Measurements from ENCODE around the gene TMEM132C.

DNA sequence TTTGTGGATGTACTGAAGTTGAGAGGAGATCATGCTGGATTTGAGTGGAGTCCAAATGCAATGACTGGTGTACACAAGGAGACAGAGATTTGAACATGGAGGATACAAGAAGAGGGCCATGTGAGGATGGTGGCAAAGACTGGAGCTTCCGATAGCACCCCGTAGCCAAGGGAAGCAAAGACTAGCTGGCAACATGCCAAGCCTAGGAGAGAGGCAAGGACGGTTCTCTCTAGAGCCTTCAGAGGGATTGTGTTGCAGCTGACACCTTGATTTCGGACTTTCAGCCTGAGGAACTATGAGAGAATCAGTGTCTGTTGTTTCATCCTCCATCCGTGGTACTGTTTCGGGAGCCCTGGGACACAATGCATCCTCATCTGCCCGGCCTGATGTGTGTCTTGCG lies 354.3 kb downstream of the TMEM132C start:
- TF ChIP-seq EZH2phosphoT487 (IDR thresholded peaks at IDR 0.05; ENCODE audit: low read depth, severe bottlenecking, unreplicated experiment) = no peak
- TF ChIP-seq, protein P1, sequence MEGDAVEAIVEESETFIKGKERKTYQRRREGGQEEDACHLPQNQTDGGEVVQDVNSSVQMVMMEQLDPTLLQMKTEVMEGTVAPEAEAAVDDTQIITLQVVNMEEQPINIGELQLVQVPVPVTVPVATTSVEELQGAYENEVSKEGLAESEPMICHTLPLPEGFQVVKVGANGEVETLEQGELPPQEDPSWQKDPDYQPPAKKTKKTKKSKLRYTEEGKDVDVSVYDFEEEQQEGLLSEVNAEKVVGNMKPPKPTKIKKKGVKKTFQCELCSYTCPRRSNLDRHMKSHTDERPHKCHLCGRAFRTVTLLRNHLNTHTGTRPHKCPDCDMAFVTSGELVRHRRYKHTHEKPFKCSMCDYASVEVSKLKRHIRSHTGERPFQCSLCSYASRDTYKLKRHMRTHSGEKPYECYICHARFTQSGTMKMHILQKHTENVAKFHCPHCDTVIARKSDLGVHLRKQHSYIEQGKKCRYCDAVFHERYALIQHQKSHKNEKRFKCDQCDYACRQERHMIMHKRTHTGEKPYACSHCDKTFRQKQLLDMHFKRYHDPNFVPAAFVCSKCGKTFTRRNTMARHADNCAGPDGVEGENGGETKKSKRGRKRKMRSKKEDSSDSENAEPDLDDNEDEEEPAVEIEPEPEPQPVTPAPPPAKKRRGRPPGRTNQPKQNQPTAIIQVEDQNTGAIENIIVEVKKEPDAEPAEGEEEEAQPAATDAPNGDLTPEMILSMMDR (IDR thresholded peaks at IDR 0.05; ENCODE audit: poor library complexity) = no peak
- no peak for TF ChIP-seq EZH2 (IDR thresholded peaks at IDR 0.05; ENCODE audit: borderline replicate concordance)
